Type B pancreatic cell (in vitro differentiated cells): ENCODE results near the gene GPRC5A. TPM values are rescaled to one million over a fixed set of nuclear protein-coding genes. Genes with fewer than 3 reads are reported as not detected.

Experiments
- DNase-seq: peaks from one replicate; pipeline ENCODE4 v3.0.0; 2021; ENCODE audit warnings: mixed read lengths; ENCODE audit not compliant: unreplicated experiment; ENCODE audit errors: extremely low spot score
- H3K27ac Mint-ChIP-seq: 2 replicates; pipeline ENCODE4 v1.8.0; 2021; ENCODE audit warnings: mild to moderate bottlenecking, mixed read lengths
- H3K27me3 Mint-ChIP-seq: 2 replicates; pipeline ENCODE4 v1.8.0; 2021; ENCODE audit warnings: mixed read lengths
- H3K36me3 Mint-ChIP-seq: 2 replicates; pipeline ENCODE4 v1.8.0; 2021; ENCODE audit warnings: mixed read lengths
- H3K4me1 Mint-ChIP-seq: one replicate; pipeline ENCODE4 v1.8.0; 2021; ENCODE audit warnings: mixed read lengths; ENCODE audit not compliant: unreplicated experiment
- H3K4me3 Mint-ChIP-seq: 2 replicates; pipeline ENCODE4 v1.8.0; 2021; ENCODE audit warnings: mild to moderate bottlenecking, mixed read lengths
- H3K9me3 Mint-ChIP-seq: 2 replicates; pipeline ENCODE4 v1.8.0; 2021; ENCODE audit warnings: mixed read lengths
- CTCF ChIP-seq: fragments of 200-600 bp; sonication (generic); conservative IDR thresholded peaks from 2 replicates; pipeline ENCODE4 v1.5.0; 2021; ENCODE audit warnings: antibody characterized with exemption, mild to moderate bottlenecking
- total RNA-seq: library from RNA; stranded (reverse); gene quantifications from 2 replicates; pipeline ENCODE4 v1.2.1, GENCODE V29; 2021; ENCODE audit warnings: low replicate concordance

GPRC5A gene
- total RNA-seq, 1 donor from 2014 or later: 152 TPM

- Mint-ChIP-seq H3K36me3 (peaks cover 42% of the 10 kb centered on the region), H3K4me1 (no peaks in the 10 kb centered on the region), H3K4me3 (peak overlapping the region; percentile 58), H3K27ac (peak overlapping the region; percentile 10), H3K9me3 (no peaks in the 10 kb centered on the region), H3K27me3 (peaks cover 24% of the 10 kb centered on the region)
- no peak for TF ChIP-seq CTCF
- DNase-seq: no peak
Measured at GRCh38 chr12:12897302-12897701, 5.9 kb downstream of the GPRC5A start.

- Mint-ChIP-seq H3K27me3 (peaks cover 16% of the 10 kb centered on the region), H3K4me3 (peak overlapping the region; percentile 39), H3K9me3 (no peaks in the 10 kb centered on the region), H3K4me1 (no peaks in the 10 kb centered on the region), H3K36me3 (peaks cover 34% of the 10 kb centered on the region), H3K27ac (peak overlapping the region; percentile 55)
- no peak for DNase-seq
- no peak for TF ChIP-seq CTCF
Measured at GRCh38 chr12:12898136-12898717, 6.9 kb downstream of the GPRC5A start.

- DNase-seq: no peak
- Mint-ChIP-seq H3K9me3 (no peaks in the 10 kb centered on the region), H3K27ac (peak overlapping the region; percentile 61), H3K4me3 (peak overlapping the region; percentile 28), H3K4me1 (no peaks in the 10 kb centered on the region), H3K27me3 (peaks cover 16% of the 10 kb centered on the region), H3K36me3 (peaks cover 37% of the 10 kb centered on the region)
- TF ChIP-seq CTCF: no peak
Measured at GRCh38 chr12:12898911-12899511, 7.6 kb downstream of the GPRC5A start.

GRCh38 chr12:12899530-12900380 is 8.4 kb downstream of the GPRC5A start:
- H3K4me1 Mint-ChIP-seq: no peaks in the 10 kb centered on the region
- no peaks in the 10 kb centered on the region for H3K9me3 Mint-ChIP-seq
- H3K27ac Mint-ChIP-seq: peak overlapping the region; percentile 61
- H3K4me3 Mint-ChIP-seq: peak overlapping the region; percentile 28
- no peak for TF ChIP-seq CTCF
- H3K27me3 Mint-ChIP-seq: peaks cover 20% of the 10 kb centered on the region
- no peak for DNase-seq
- H3K36me3 Mint-ChIP-seq: peaks cover 42% of the 10 kb centered on the region

- no peak overlapping the region for H3K4me3 Mint-ChIP-seq
Measured at GRCh38 chr12:12900786-12901157, 9.4 kb downstream of the GPRC5A start.

More at GRCh38 chr12:12900786-12901157, 9.4 kb downstream of the GPRC5A start:
- Mint-ChIP-seq H3K4me1 (no peaks in the 10 kb centered on the region), H3K36me3 (peaks cover 39% of the 10 kb centered on the region), H3K27me3 (peaks cover 20% of the 10 kb centered on the region), H3K27ac (peak overlapping the region; percentile 74), H3K9me3 (no peaks in the 10 kb centered on the region)
- TF ChIP-seq CTCF: no peak
- DNase-seq: no peak
